ENCODE measurements around the gene ACSL5.

Gene ACSL5

GRCh38 chr10:112373912-112374338 is at the start of gene ACSL5:
ACSL5 (plus strand) TSS chr10:112374116; CDS start chr10:112394947, 20,831 bp downstream.
- no peak for DNase-seq (ENCODE audit: low read depth in 2 of 2)

- no peak for DNase-seq (ENCODE audit: low read depth in 2 of 2)
Measured at GRCh38 chr10:112327678-112328077, 46.2 kb upstream of the ACSL5 start.

- no peak for DNase-seq (ENCODE audit: low read depth in 2 of 2)
Measured at GRCh38 chr10:112330162-112330561, 43.8 kb upstream of the ACSL5 start.

GRCh38 chr10:112330607-112331160 is 43.2 kb upstream of the ACSL5 start:
- no peak for DNase-seq (ENCODE audit: low read depth in 2 of 2)

GRCh38 chr10:112332022-112332421 is 41.9 kb upstream of the ACSL5 start:
- no peak for DNase-seq (ENCODE audit: low read depth in 2 of 2)

GRCh38 chr10:112332509-112333228 is 41.2 kb upstream of the ACSL5 start:
- no peak for DNase-seq (ENCODE audit: low read depth in 2 of 2)

- no peak for DNase-seq (ENCODE audit: low read depth in 2 of 2)
Measured at GRCh38 chr10:112333452-112333851, 40.5 kb upstream of the ACSL5 start.

- no peak for DNase-seq (ENCODE audit: low read depth in 2 of 2)
Measured at GRCh38 chr10:112335111-112335867, 38.6 kb upstream of the ACSL5 start.

- no peak for DNase-seq (ENCODE audit: low read depth in 2 of 2)
Measured at GRCh38 chr10:112335868-112336265, 38.0 kb upstream of the ACSL5 start.

GRCh38 chr10:112336556-112337201 is 37.2 kb upstream of the ACSL5 start:
- no peak for DNase-seq (ENCODE audit: low read depth in 2 of 2)

GRCh38 chr10:112338957-112339356 is 35.0 kb upstream of the ACSL5 start:
- no peak for DNase-seq (ENCODE audit: low read depth in 2 of 2)

- no peak for DNase-seq (ENCODE audit: low read depth in 2 of 2)
Measured at GRCh38 chr10:112340601-112341000, 33.3 kb upstream of the ACSL5 start.

- no peak for DNase-seq (ENCODE audit: low read depth in 2 of 2)
Measured at GRCh38 chr10:112343056-112343806, 30.7 kb upstream of the ACSL5 start.

GRCh38 chr10:112344261-112344660 is 29.7 kb upstream of the ACSL5 start:
- no peak for DNase-seq (ENCODE audit: low read depth in 2 of 2)

GRCh38 chr10:112345202-112345601 is 28.7 kb upstream of the ACSL5 start:
- no peak for DNase-seq (ENCODE audit: low read depth in 2 of 2)

- DNase-seq (ENCODE audit: low read depth in 2 of 2) = no peak
Measured at GRCh38 chr10:112345743-112346142, 28.2 kb upstream of the ACSL5 start.

GRCh38 chr10:112346774-112347173 is 27.1 kb upstream of the ACSL5 start:
- DNase-seq (ENCODE audit: low read depth in 2 of 2) = no peak

- DNase-seq (ENCODE audit: low read depth in 2 of 2) = no peak
Measured at GRCh38 chr10:112347709-112348671, 25.9 kb upstream of the ACSL5 start.

GRCh38 chr10:112348759-112349158 is 25.2 kb upstream of the ACSL5 start:
- no peak for DNase-seq (ENCODE audit: low read depth in 2 of 2)

GRCh38 chr10:112349521-112350085 is 24.3 kb upstream of the ACSL5 start:
- no peak for DNase-seq (ENCODE audit: low read depth in 2 of 2)

Data from stimulated activated CD8-positive, alpha-beta memory T cell treated with anti-CD3 and anti-CD28 coated beads, Interleukin-7, amount 100 ng/mL, for 4 hours (primary cell).